ENCODE data around the gene CALD1.
A peak's percentile ranks its signal among the peaks of the same experiment; 100 is the strongest.
"Not testable (repeated sequence)": the region's sequence is repeated elsewhere in the genome, so short reads cannot be mapped to it uniquely, and the experiment has no call there.

CALD1 gene

DNA sequence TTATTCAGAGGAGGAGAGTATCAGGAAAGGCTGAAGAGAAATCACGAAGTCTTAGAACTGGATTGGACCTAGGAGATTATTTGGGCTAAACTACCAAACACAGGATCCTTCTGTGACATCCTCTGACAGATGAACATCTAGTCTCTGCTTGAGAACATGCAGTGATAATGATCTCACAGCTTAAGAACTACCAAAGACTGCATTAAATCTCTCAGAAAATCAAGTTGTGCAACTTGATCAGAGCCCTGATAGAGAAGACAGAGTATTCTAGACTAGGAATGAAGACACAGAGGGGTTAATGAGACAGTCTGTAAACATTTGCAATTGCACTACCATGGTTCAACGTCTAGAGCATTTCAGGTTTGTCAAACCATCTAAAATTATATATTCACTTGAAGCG is 169.7 kb downstream of the CALD1 start:
- DNase-seq (ENCODE audit: low read depth) = no peak

- no peak for DNase-seq (ENCODE audit: low read depth)
Measured at GRCh38 chr7:134954197-134955082, 175.0 kb downstream of the CALD1 start.

DNA sequence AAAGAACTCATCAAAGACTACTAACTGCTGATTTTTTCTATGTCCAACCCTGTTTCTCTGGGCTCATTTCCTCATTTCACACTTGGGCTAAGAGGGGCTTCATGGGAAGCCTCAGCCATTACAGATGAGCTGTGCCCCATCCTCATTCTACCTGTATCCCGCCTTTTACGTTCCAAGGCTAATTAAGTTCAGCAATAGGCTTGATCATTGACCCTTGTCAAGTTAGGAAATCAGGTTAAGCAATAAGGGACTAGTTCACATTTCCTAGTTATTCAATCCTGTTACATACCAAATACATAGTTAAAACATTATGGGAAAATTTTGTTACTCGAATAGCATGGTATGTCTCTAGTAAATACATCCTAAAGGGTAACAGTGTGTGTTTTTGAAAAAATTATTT is 177.6 kb downstream of the CALD1 start:
- DNase-seq (ENCODE audit: low read depth) = no peak

GRCh38 chr7:134959810-134960209 is 180.4 kb downstream of the CALD1 start:
- DNase-seq (ENCODE audit: low read depth) = no peak

DNA sequence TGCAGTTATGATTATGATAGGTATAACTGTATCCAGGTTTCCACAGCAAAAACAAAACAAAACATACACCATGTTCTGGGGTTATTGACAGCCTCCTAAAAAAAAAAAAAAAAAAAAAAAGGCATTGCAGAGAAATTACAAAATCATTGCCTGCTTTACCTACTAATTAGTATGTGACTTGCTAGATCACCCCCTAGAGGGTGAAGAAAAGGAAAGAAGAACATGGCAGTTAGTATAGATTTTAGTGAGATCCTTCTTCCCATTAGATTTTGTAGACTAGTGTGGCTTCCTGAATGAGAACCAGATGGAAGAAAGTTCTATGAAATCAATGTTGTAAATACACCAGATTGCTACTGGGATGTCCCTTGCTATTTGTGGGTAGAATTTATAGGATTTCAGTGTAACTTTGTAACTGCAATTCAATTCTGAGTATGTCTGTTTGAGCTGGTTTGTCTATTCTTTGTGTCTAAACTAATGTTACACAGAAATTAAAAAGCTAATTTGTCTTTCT is 182.9 kb downstream of the CALD1 start:
- no peak for DNase-seq (ENCODE audit: low read depth)

GRCh38 chr7:134963036-134963435 is 183.6 kb downstream of the CALD1 start:
- no peak for DNase-seq (ENCODE audit: low read depth)

DNA sequence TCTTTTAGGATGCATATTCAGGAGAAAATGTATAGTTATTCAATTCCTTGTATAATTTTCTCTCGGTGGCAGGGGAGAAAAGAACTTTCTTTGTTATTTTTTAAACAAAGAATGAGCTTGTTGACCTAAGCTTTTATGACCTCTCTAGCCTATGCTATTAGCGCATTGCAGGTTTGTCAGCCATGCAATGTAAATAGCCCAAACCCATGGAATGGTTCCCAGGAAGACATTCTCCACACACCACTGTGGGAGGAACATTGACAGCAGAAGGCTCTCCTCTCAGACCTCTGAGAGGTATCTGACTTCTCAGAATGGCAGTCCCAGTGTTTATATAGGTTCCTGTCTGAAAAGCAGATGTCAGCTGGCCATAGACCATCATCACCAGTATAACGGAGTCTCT is 187.3 kb downstream of the CALD1 start:
- DNase-seq (ENCODE audit: low read depth) = no peak

DNA sequence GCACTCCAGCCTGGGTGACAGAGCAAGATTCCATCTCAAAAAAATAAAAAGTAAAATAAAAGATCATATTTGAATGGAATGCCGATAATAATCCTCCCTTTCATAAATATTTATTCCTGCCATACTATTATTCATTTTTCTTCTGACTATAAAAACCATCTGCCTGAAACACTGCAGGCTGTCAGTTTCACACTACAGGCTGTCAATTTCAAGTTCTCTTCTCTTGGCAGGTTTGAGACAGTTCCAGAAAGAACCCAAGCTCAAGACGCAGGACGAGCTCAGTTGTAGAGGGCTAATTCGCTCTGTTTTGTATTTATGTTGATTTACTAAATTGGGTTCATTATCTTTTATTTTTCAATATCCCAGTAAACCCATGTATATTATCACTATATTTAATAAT is 188.7 kb downstream of the CALD1 start:
- DNase-seq (ENCODE audit: low read depth) = no peak

DNA sequence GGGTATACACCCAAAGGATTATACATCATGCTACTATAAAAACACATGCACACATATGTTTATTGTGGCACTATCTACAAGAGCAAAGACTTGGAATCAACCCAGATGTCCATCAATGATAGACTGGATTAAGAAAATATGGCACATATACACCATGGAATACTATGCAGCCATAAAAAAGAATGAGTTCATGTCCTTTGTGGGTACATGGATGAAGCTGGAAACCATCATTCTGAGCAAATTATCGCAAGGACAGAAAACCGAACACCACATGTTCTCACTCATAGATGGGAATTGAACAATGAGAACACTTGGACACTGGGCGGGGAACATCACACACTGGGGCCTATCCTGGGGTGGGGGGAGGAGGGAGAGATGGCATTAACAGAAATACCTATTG is 202.2 kb downstream of the CALD1 start:
- DNase-seq (ENCODE audit: low read depth) = not testable (repeated sequence)

GRCh38 chr7:134985894-134986362 is 206.5 kb downstream of the CALD1 start:
- DNase-seq (ENCODE audit: low read depth) = no peak

- DNase-seq (ENCODE audit: low read depth) = peak; percentile 81
Measured at GRCh38 chr7:134986363-134987251, 207.2 kb downstream of the CALD1 start, which contains the start of gene AGBL3. Gene AGBL3 (plus strand): TSS chr7:134986508. CDS start chr7:134987934, 1,426 bp downstream.

GRCh38 chr7:134988161-134988560 is 208.7 kb downstream of the CALD1 start:
- no peak for DNase-seq (ENCODE audit: low read depth)

DNA sequence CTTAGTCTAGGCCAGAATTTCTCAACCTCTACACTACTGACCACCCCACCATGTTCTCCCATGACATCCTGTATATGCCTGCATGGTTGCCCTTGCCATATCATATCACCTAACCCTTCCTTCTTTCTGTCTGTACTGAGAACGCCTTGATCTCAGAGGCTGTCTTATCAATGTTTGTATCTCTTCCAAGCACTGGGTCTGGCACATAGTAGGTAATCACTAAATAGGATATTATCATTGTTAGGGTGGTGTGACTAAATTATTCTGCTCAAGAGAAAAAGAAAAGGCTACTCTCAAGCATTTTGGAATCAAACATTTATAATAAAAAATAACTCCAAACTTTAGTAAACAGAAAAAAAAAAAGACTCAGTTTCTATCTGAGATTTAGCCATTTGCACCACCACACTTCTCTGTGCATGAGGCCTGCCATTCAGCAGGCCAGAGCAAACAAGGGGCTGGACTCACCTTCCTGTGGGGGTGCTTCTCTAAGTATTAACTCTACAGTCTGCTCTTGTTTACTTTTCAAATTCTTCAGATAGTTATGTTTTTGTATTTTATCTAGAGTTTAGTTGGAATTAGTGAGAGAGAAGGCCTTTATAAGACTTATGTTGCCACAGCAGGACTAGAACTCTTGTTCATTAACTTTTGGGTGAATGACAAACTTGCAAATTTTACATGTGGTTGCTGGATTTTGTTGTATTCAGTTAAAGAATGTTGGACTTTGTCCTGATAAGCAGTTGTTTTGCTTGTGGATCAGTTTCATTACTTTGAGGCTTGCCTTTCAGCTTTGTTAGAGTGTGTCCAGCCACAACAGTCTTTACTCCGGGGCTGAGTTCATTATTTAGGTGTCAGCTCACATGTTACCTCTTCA is 212.3 kb downstream of the CALD1 start:
- no peak for DNase-seq (ENCODE audit: low read depth)

DNA sequence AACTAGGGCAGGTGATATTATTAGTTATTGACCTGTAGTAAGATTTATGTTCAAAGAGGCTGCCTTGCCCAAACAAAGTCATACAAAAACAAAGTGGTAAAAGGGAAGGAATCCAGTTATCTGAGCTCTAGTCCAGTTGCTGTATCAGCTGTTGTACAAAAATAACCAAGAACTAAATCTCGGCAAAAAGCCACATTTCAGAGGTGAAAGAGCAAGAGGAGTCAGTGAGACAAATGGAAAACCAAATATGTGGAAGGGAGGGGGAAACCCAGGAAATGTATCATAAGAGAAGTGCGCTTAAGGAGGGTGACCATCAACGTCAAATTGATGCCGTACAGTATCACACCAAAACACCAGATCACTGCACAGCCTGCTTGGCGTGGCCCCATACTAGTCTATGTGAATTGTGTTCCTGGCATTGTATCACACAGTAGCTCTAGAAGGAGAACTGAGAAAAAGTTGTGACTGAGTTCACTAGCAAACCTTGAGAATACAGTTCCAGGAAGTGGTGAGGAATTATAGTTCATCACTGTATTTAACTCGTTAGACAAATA is 213.3 kb downstream of the CALD1 start:
- no peak for DNase-seq (ENCODE audit: low read depth)

GRCh38 chr7:134993877-134994456 is 214.5 kb downstream of the CALD1 start:
- no peak for DNase-seq (ENCODE audit: low read depth)

DNA sequence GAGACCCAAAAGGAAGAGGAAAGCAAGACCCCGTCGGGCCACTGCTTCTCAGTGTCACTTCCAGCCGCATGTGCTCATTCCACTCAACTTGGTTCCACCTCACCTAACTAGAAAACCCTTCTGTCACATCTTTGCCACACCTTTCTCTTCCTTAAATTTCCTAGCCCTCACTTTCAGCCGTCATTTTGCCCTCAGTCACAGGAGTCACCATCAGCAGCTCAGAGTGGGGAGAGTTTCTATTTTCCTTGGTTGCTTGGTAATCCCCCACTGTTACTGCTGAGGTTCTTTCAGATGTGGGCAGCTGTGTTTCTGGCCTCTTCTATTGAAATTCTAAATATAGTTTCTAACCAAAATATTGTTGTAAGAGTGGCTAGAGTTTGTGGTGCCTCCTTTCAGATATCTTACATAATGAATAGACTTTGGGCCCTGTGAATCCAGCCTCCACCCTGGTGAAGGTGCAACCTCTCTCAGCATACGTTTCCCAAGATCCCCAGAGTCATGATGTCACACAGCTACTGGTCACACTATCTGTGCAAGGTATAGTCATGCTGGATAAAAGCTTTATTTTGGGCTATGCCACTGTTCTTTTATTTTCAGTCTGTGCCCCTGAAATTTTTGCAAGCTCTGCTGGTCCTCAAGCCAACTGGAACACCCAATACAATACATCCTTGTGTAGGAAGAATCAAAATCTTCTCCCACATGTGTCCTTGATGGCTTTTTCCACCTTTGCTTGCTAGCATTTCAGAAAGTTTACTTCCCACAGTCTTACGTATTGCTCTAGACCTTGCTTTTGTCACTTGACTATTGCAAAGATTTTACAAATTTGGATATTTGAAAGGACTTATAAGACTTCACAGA is 216.0 kb downstream of the CALD1 start:
- DNase-seq (ENCODE audit: low read depth) = no peak

- no peak for DNase-seq (ENCODE audit: low read depth)
Measured at GRCh38 chr7:134996097-134996550, 216.7 kb downstream of the CALD1 start.

GRCh38 chr7:134997214-134997885 is 217.9 kb downstream of the CALD1 start:
- no peak for DNase-seq (ENCODE audit: low read depth)

- DNase-seq (ENCODE audit: low read depth) = no peak
Measured at GRCh38 chr7:134999136-134999535, 219.7 kb downstream of the CALD1 start.
